HCT116 (cell line): ENCODE results near the gene ITPR1. TPM values are rescaled to one million over a fixed set of nuclear protein-coding genes. Genes with fewer than 3 reads are reported as not detected.

Source experiments
- ATAC-seq: fragments of 200-7000 bp; cut with Tn5 transposase; 2 replicates; pipeline ENCODE4 v1.9.1; 2020; ENCODE audit warnings: mild to moderate bottlenecking, moderate library complexity
- BruUV-seq: library from RNA; stranded (reverse); fragments of 400-500 nt; replicated peaks from 2 replicates; lab custom pipeline; 2021; lab: Mats Ljungman, UMichigan
- CTCF ChIA-PET: fragments of 300-600 bp; sonication (Branson Sonifier 250); formaldehyde crosslinking; loops from one replicate; lab custom pipeline; 2021; ENCODE audit warnings: antibody characterized with exemption; lab: Charles Lee
- POLR2A ChIA-PET: fragments of 300-600, 350-600 bp; sonication (Branson Sonifier 250); formaldehyde crosslinking; loops from one replicate; lab custom pipeline; 2021; ENCODE audit warnings: antibody characterized with exemption; lab: Charles Lee
- RAD21 ChIA-PET, 2 experiments: fragments of 300-600 bp; sonication (Branson Sonifier 250); formaldehyde crosslinking; loops; one replicate each; lab custom pipeline; 2023; ENCODE audit warnings: low total read pairs in 2 of 2; ENCODE audit not compliant: uncharacterized antibody in 2 of 2, unreplicated experiment in 2 of 2, low non-redundant PET in 1 of 2; lab: Charles Lee
- DNase-seq: peaks from one replicate; pipeline ENCODE4 v3.0.0-alpha.2; 2010; ENCODE audit warnings: low read depth, low spot score
- H2AFZ ChIP-seq: fragments of 200-600 bp; shearing (Covaris generic), sonication (generic); 2 replicates; pipeline ENCODE4 v1.6.1; 2017; ENCODE audit warnings: low read depth, mixed run types, mixed read lengths, antibody characterized with exemption, low read length; ENCODE audit not compliant: poor library complexity, severe bottlenecking
- H3K27ac ChIP-seq: 2 replicates; pipeline ENCODE4 v1.5.1; 2012; ENCODE audit warnings: low read depth, low read length
- H3K27me3 ChIP-seq: fragments of 200-600 bp; sonication (generic); 2 replicates; pipeline ENCODE4 v1.6.1; 2016; ENCODE audit warnings: mixed run types, low read length, mixed read lengths; ENCODE audit not compliant: insufficient read depth
- H3K36me3 ChIP-seq, 2 experiments: fragments of 200-500 bp in 1 of 2; fragments of 200-600 bp in 1 of 2; sonication (Bioruptor generic) in 1 of 2; sonication (generic) in 1 of 2; 2 replicates each; pipeline versions ENCODE4 v1.5.1 to v1.6.1; 2014 to 2016; ENCODE audit warnings: low read length in 2 of 2, inconsistent platforms in 1 of 2, mixed read lengths in 1 of 2, mixed run types in 1 of 2; ENCODE audit not compliant: insufficient read depth in 2 of 2, control insufficient read depth in 1 of 2
- H3K4me1 ChIP-seq, 2 experiments: fragments of 200-600 bp in 1 of 2; sonication (generic) in 1 of 2; 2 replicates each; pipeline versions ENCODE4 v1.5.1 to v1.6.1; 2012 to 2017; ENCODE audit warnings: low read length in 2 of 2, inconsistent platforms in 1 of 2, mild to moderate bottlenecking in 1 of 2, mixed read lengths in 1 of 2, mixed run types in 1 of 2, moderate library complexity in 1 of 2; ENCODE audit not compliant: insufficient read depth in 2 of 2, control insufficient read depth in 1 of 2
- H3K4me2 ChIP-seq: fragments of 200-600 bp; sonication (generic); 2 replicates; pipeline ENCODE4 v1.6.1; 2017; ENCODE audit warnings: mixed run types, low read length, mixed read lengths
- H3K4me3 ChIP-seq, 2 experiments: fragments of 200-600 bp in 1 of 2; sonication (generic) in 1 of 2; replicated peaks in 1 of 2; 2 replicates each; pipeline ENCODE4 v1.5.1; 2011 to 2016; ENCODE audit warnings: low read length in 2 of 2, control low read depth in 1 of 2, low read depth in 1 of 2, mild to moderate bottlenecking in 1 of 2, mixed read lengths in 1 of 2, mixed run types in 1 of 2
- H3K79me2 ChIP-seq: fragments of 200-600 bp; sonication (generic); 2 replicates; pipeline ENCODE4 v1.6.1; 2017; ENCODE audit warnings: mild to moderate bottlenecking, mixed run types, low read length, moderate library complexity, mixed read lengths; ENCODE audit not compliant: insufficient read depth
- H3K9ac ChIP-seq: fragments of 200-600 bp; sonication (generic); 2 replicates; pipeline ENCODE4 v1.6.1; 2016; ENCODE audit warnings: low read length, mixed read lengths
- H3K9me2 ChIP-seq: fragments of 200-600 bp; sonication (generic), shearing (Covaris generic); 2 replicates; pipeline ENCODE4 v1.6.1; 2017; ENCODE audit warnings: mixed run types, mild to moderate bottlenecking, moderate library complexity; ENCODE audit not compliant: insufficient read depth
- H3K9me3 ChIP-seq, 2 experiments: fragments of 200-500 bp in 1 of 2; fragments of 200-600 bp in 1 of 2; sonication (Bioruptor generic) in 1 of 2; sonication (generic) in 1 of 2; 2 replicates each; pipeline ENCODE4 v1.6.1; 2014 to 2017; ENCODE audit warnings: low read length in 2 of 2, mixed read lengths in 2 of 2, inconsistent platforms in 1 of 2, low read depth in 1 of 2, mild to moderate bottlenecking in 1 of 2, mixed run types in 1 of 2, moderate library complexity in 1 of 2; ENCODE audit not compliant: control insufficient read depth in 1 of 2, insufficient read depth in 1 of 2
- H4K20me1 ChIP-seq: fragments of 200-600 bp; sonication (generic), shearing (Covaris generic); 2 replicates; pipeline ENCODE4 v1.6.1; 2017; ENCODE audit warnings: mixed run types, mild to moderate bottlenecking, moderate library complexity; ENCODE audit not compliant: insufficient read depth
- ATF3 ChIP-seq: IDR thresholded peaks from 2 replicates; pipeline ENCODE4 v1.6.1; 2012
- CTCF ChIP-seq, 3 experiments: fragments of 200-600 bp in 1 of 3; sonication (generic) in 1 of 3; IDR thresholded peaks in 2 of 3; conservative IDR thresholded peaks in 1 of 3; 2 replicates each; pipeline ENCODE4 v1.5.1; 2012 to 2017; ENCODE audit warnings: low read depth in 2 of 3, low read length in 2 of 3, antibody characterized with exemption in 1 of 3, borderline replicate concordance in 1 of 3, control low read depth in 1 of 3, mild to moderate bottlenecking in 1 of 3, mixed read lengths in 1 of 3, mixed run types in 1 of 3, moderate library complexity in 1 of 3; ENCODE audit not compliant: insufficient read depth in 1 of 3
- EZH2 ChIP-seq: fragments of 200-600 bp; sonication (generic); IDR thresholded peaks from 2 replicates; pipeline ENCODE4 v1.6.1; 2017; ENCODE audit warnings: antibody characterized with exemption, mixed run types
- EZH2phosphoT487 ChIP-seq: fragments of 200-600 bp; IDR thresholded peaks from 2 replicates; pipeline ENCODE4 v1.6.1; 2018; ENCODE audit warnings: antibody characterized with exemption, borderline replicate concordance
- FOSL1 ChIP-seq: IDR thresholded peaks from 2 replicates; pipeline ENCODE4 v1.6.1; 2012; ENCODE audit warnings: low read depth
- POLR2AphosphoS5 ChIP-seq: IDR thresholded peaks from 2 replicates; pipeline ENCODE4 v1.6.1; 2011; ENCODE audit warnings: mild to moderate bottlenecking, low read depth, low read length, moderate library complexity
- RAD21 ChIP-seq: IDR thresholded peaks from 2 replicates; pipeline ENCODE4 v1.6.1; 2012; ENCODE audit warnings: low read depth, mild to moderate bottlenecking
- ZFX ChIP-seq: fragments of 450-650 bp; IDR thresholded peaks from 2 replicates; pipeline ENCODE4 v1.6.1; 2017
- ZNF274 ChIP-seq: fragments of 200-500 bp; sonication (Bioruptor generic); IDR thresholded peaks from 2 replicates; pipeline ENCODE4 v1.6.1; 2014; ENCODE audit warnings: mild to moderate bottlenecking, low read depth, low read length, inconsistent platforms
- intact Hi-C: fragments of 100-400 bp; cut with micrococcal nuclease; formaldehyde crosslinking; loops from 2 replicates; pipeline ENCODE4 v1.10.0; 2022
- total RNA-seq: library from RNA; stranded (reverse); gene quantifications from one replicate; pipeline ENCODE4 v1.2.1, GENCODE V29; 2021; ENCODE audit not compliant: unreplicated experiment

ITPR1 gene
- total RNA-seq, 1 experiment from 2014 or later, result 9.2 TPM

DNA sequence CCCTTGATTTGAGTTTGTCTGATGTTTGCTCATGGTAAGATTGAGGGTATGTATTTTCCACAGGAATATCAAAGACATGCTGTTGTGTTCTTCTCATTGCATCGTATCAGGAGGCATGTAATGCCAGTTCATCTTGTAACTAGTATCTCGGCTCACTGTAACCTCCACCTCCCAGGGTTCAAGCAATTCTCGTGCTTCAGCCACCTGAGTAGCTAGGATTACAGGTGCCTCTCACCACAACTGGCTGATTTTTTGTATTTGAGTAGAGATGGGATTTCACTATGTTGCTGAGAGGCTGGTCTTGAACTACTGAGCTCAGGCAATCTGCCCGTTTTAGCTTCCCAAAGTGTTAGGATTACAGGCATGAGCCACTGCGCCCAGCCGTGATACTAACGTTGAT is 323.2 kb downstream of the ITPR1 start:
- H3K36me3 ChIP-seq, result no peaks in the 10 kb centered on the region
- RAD21 ChIA-PET, result no interaction called here
- no peaks in the 10 kb centered on the region for H3K9me2 ChIP-seq
- intact Hi-C loops, result no loop called here
- no peak for TF ChIP-seq FOSL1
- no peak for TF ChIP-seq ZNF274
- TF ChIP-seq RAD21, result no peak
- no peak for TF ChIP-seq ATF3
- TF ChIP-seq EZH2phosphoT487, result no peak
- no peak for TF ChIP-seq EZH2
- no peak for TF ChIP-seq ZFX
- no peaks in the 10 kb centered on the region for H3K9me3 ChIP-seq
- no peaks in the 10 kb centered on the region for H4K20me1 ChIP-seq
- ATAC-seq (no peak), DNase-seq (no peak)
- CTCF ChIA-PET, result no interaction called here
- POLR2A ChIA-PET, result no interaction called here
- no peak overlapping the region for H2AFZ ChIP-seq
- no peak overlapping the region for H3K4me2 ChIP-seq
- H3K4me3 ChIP-seq, result no peak overlapping the region
- peaks cover 0 to 17% of the 10 kb centered on the region in 2 experiments; a peak in 2 of 4 replicates for H3K4me1 ChIP-seq
- no TSS peak for BruUV-seq
- H3K27me3 ChIP-seq, result no peaks in the 10 kb centered on the region
- H3K9ac ChIP-seq, result no peak overlapping the region
- H3K27ac ChIP-seq, result no peak overlapping the region
- H3K79me2 ChIP-seq, result no peaks in the 10 kb centered on the region

- ATAC-seq, result no peak
- H3K9ac ChIP-seq, result no peak overlapping the region
- ChIA-PET RAD21 (no interaction called here), CTCF (no interaction called here), POLR2A (no interaction called here)
- H3K27ac ChIP-seq, result no peak overlapping the region
- H2AFZ ChIP-seq, result no peak overlapping the region
- no peaks in the 10 kb centered on the region for H3K27me3 ChIP-seq
- no peak overlapping the region for H3K4me2 ChIP-seq
- H3K4me3 ChIP-seq, result no peak overlapping the region
- H3K9me2 ChIP-seq, result no peaks in the 10 kb centered on the region
- intact Hi-C loops, result no loop called here
- no peaks in the 10 kb centered on the region for H4K20me1 ChIP-seq
- no peaks in the 10 kb centered on the region for H3K79me2 ChIP-seq
- DNase-seq, result no peak
- BruUV-seq, result no TSS peak
- peaks cover 0 to 21% of the 10 kb centered on the region in 2 experiments; a peak in 2 of 4 replicates for H3K4me1 ChIP-seq
- TF ChIP-seq CTCF (IDR thresholded peaks at IDR 0.05 in 2 of 3, conservative IDR thresholded peaks at IDR 0.05 in 1 of 3; ENCODE audit: borderline replicate concordance in 1 of 3, insufficient read depth in 1 of 3, low read depth in 2 of 3, low read length in 2 of 3), result no peak
- no peak for TF ChIP-seq POLR2AphosphoS5
- no peak for TF ChIP-seq ZFX
- H3K36me3 ChIP-seq, result no peaks in the 10 kb centered on the region
- H3K9me3 ChIP-seq, result no peaks in the 10 kb centered on the region
These were observed 323.6 kb downstream of the ITPR1 start for GRCh38 chr3:4816718-4817117.
